K562 (cell line): Measurements from ENCODE around the gene SMARCD2.
A peak's percentile ranks its signal among the peaks of the same experiment; 100 is the strongest.

Source experiments
- ELK1 ChIP-seq: sonication (generic); formaldehyde crosslinking; IDR thresholded peaks from 2 replicates; pipeline ENCODE4 v1.8.1; 2022; ENCODE audit warnings: missing genetic modification reagents
- EZH2 ChIP-seq: IDR thresholded peaks from 2 replicates; pipeline ENCODE4 v1.6.1; 2012; ENCODE audit warnings: low read depth, mild to moderate bottlenecking, inconsistent platforms, low read length, borderline replicate concordance
- GABPB1 ChIP-seq: sonication (generic); formaldehyde crosslinking; IDR thresholded peaks from 2 replicates; pipeline ENCODE4 v1.8.0; 2022; ENCODE audit warnings: mild to moderate bottlenecking, missing genetic modification reagents
- GTF2A2 ChIP-seq: IDR thresholded peaks from 2 replicates; pipeline ENCODE4 v1.6.1; 2016; ENCODE audit warnings: mild to moderate bottlenecking, missing genetic modification characterization, missing compliant biosample characterization
- JUND ChIP-seq, 2 experiments: IDR thresholded peaks; 2 replicates in 1 of 2; 3 replicates in 1 of 2; pipeline ENCODE4 v1.6.1; 2011; ENCODE audit warnings: borderline replicate concordance in 2 of 2, low read depth in 2 of 2, low read length in 2 of 2, improper control_type of control experiment in 1 of 2, missing biosample characterization in 1 of 2, missing genetic modification characterization in 1 of 2, missing genetic modification reagents in 1 of 2
- MEF2D ChIP-seq: conservative IDR thresholded peaks from 2 replicates; pipeline ENCODE4 v1.6.1; 2016; ENCODE audit warnings: low read depth, missing genetic modification characterization, missing compliant biosample characterization
- PHF8 ChIP-seq: fragments of 200-600 bp; sonication (generic); IDR thresholded peaks from 2 replicates; pipeline ENCODE4 v1.6.1; 2012; ENCODE audit warnings: mixed run types, mild to moderate bottlenecking, inconsistent platforms, low read length, moderate library complexity, borderline replicate concordance
- TBL1XR1 ChIP-seq, 2 experiments: IDR thresholded peaks; 2 replicates each; pipeline ENCODE4 v1.6.1; 2012; ENCODE audit warnings: improper control_type of control experiment in 2 of 2, low read length in 2 of 2, mild to moderate bottlenecking in 1 of 2
- ZFX ChIP-seq: sonication (generic); formaldehyde crosslinking; IDR thresholded peaks from 2 replicates; pipeline ENCODE4 v1.8.0; 2022; ENCODE audit warnings: mild to moderate bottlenecking, missing genetic modification reagents, moderate library complexity
- TF ChIP-seq, protein P1 (sequence below), 3 experiments: IDR thresholded peaks in 2 of 3; conservative IDR thresholded peaks in 1 of 3; 2 replicates each; pipeline ENCODE4 v1.5.1; 2011 to 2012; ENCODE audit warnings: low read length in 3 of 3, mild to moderate bottlenecking in 3 of 3, control low read depth in 2 of 3, improper control_type of control experiment in 1 of 3, inconsistent platforms in 1 of 3, low read depth in 1 of 3, mixed read lengths in 1 of 3, moderate library complexity in 1 of 3; ENCODE audit not compliant: insufficient read depth in 2 of 3
- TF ChIP-seq, protein P2 (sequence below): sonication (generic); formaldehyde crosslinking; IDR thresholded peaks from 2 replicates; pipeline ENCODE4 v1.9.0; 2022; ENCODE audit warnings: mild to moderate bottlenecking, missing genetic modification reagents
- TF ChIP-seq, protein P3 (sequence below), 2 experiments: fragments of 450-650 bp in 1 of 2; sonication (generic) in 1 of 2; formaldehyde crosslinking in 1 of 2; IDR thresholded peaks; 2 replicates each; pipeline versions ENCODE4 v1.7.1 to v1.9.0; 2016 to 2022; ENCODE audit warnings: inconsistent platforms in 1 of 2, mild to moderate bottlenecking in 1 of 2, missing genetic modification reagents in 1 of 2

DNA sequence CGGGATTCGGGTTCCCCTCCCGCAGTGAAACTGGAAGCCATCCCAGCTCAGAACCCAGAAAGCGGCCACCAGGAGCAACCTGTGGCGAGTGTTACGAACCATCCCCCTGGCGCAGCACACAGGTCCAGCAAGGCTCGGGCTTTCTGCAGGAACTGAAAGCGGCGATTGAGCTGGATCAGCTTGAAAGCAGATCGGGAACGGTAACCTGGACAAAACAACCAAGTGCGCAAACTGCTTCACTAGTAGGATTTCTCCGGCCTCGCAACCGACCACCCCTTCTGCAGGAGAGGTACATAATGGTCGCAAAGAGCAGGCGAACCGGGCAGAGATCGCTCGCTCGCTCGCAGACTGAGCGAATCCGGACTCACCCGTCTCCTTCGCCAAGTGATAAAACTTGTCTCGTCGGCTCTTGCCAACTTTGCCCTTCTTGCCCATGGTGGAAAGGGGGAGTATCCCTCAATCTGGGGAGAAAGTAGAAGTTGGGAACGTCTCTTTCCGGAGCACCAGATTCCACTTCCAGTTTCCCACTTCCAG lies 15.9 kb downstream of the SMARCD2 start:
- TF ChIP-seq TBL1XR1 (IDR thresholded peaks at IDR 0.05; ENCODE audit: low read length in 2 of 2) (no peak), GTF2A2 (tag) (no peak), PHF8 (peak; percentile 77; the same call in 1 of the 2 replicates), GABPB1 (no peak), MEF2D (tag) (no peak), ZFX (CRISPR knock-in tag) (no peak), EZH2 (no peak), ELK1 (CRISPR knock-in tag) (no peak), JUND (IDR thresholded peaks at IDR 0.05; ENCODE audit: borderline replicate concordance, low read depth, low read length) (no peak), JUND (tag; IDR thresholded peaks at IDR 0.05; ENCODE audit: borderline replicate concordance, low read depth, low read length) (no peak)
- TF ChIP-seq, protein P1, sequence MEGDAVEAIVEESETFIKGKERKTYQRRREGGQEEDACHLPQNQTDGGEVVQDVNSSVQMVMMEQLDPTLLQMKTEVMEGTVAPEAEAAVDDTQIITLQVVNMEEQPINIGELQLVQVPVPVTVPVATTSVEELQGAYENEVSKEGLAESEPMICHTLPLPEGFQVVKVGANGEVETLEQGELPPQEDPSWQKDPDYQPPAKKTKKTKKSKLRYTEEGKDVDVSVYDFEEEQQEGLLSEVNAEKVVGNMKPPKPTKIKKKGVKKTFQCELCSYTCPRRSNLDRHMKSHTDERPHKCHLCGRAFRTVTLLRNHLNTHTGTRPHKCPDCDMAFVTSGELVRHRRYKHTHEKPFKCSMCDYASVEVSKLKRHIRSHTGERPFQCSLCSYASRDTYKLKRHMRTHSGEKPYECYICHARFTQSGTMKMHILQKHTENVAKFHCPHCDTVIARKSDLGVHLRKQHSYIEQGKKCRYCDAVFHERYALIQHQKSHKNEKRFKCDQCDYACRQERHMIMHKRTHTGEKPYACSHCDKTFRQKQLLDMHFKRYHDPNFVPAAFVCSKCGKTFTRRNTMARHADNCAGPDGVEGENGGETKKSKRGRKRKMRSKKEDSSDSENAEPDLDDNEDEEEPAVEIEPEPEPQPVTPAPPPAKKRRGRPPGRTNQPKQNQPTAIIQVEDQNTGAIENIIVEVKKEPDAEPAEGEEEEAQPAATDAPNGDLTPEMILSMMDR (IDR thresholded peaks at IDR 0.05 in 2 of 3, conservative IDR thresholded peaks at IDR 0.05 in 1 of 3; ENCODE audit: insufficient read depth in 2 of 3, low read depth in 1 of 3, low read length in 3 of 3) = no peak
- TF ChIP-seq, protein P2, sequence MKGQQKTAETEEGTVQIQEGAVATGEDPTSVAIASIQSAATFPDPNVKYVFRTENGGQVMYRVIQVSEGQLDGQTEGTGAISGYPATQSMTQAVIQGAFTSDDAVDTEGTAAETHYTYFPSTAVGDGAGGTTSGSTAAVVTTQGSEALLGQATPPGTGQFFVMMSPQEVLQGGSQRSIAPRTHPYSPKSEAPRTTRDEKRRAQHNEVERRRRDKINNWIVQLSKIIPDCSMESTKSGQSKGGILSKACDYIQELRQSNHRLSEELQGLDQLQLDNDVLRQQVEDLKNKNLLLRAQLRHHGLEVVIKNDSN (CRISPR knock-in tag) = 0 out of 2 replicates have a peak, but pooled peaks have one; percentile 12
- TF ChIP-seq, protein P3, sequence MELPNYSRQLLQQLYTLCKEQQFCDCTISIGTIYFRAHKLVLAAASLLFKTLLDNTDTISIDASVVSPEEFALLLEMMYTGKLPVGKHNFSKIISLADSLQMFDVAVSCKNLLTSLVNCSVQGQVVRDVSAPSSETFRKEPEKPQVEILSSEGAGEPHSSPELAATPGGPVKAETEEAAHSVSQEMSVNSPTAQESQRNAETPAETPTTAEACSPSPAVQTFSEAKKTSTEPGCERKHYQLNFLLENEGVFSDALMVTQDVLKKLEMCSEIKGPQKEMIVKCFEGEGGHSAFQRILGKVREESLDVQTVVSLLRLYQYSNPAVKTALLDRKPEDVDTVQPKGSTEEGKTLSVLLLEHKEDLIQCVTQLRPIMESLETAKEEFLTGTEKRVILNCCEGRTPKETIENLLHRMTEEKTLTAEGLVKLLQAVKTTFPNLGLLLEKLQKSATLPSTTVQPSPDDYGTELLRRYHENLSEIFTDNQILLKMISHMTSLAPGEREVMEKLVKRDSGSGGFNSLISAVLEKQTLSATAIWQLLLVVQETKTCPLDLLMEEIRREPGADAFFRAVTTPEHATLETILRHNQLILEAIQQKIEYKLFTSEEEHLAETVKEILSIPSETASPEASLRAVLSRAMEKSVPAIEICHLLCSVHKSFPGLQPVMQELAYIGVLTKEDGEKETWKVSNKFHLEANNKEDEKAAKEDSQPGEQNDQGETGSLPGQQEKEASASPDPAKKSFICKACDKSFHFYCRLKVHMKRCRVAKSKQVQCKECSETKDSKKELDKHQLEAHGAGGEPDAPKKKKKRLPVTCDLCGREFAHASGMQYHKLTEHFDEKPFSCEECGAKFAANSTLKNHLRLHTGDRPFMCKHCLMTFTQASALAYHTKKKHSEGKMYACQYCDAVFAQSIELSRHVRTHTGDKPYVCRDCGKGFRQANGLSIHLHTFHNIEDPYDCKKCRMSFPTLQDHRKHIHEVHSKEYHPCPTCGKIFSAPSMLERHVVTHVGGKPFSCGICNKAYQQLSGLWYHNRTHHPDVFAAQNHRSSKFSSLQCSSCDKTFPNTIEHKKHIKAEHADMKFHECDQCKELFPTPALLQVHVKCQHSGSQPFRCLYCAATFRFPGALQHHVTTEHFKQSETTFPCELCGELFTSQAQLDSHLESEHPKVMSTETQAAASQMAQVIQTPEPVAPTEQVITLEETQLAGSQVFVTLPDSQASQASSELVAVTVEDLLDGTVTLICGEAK (IDR thresholded peaks at IDR 0.05) = no peak
- TF ChIP-seq, protein P3 (CRISPR knock-in tag; IDR thresholded peaks at IDR 0.05) = no peak
